Smooth muscle cell (in vitro differentiated cells): ENCODE measurements around the gene STARD7. TPM values are rescaled to one million over a fixed set of nuclear protein-coding genes. Genes with fewer than 3 reads are reported as not detected.

Source experiments
- DNase-seq: peaks from one replicate; lab custom pipeline; 2025; ENCODE audit not compliant: unreplicated experiment; lab: John Stamatoyannopoulos, UW
- H2AFZ ChIP-seq: fragments of 200-600 bp; sonication (generic); 2 replicates; pipeline ENCODE4 v1.6.0; 2016; ENCODE audit warnings: antibody characterized with exemption, low read depth, mild to moderate bottlenecking
- H3F3A ChIP-seq: fragments of 200-600 bp; sonication (generic); 2 replicates; pipeline ENCODE4 v1.6.0; 2017; ENCODE audit warnings: antibody characterized with exemption, low read depth
- H3K27ac ChIP-seq: fragments of 200-600 bp; sonication (generic); 2 replicates; pipeline ENCODE4 v1.5.1; 2016; ENCODE audit warnings: low read depth, mild to moderate bottlenecking
- H3K27me3 ChIP-seq: fragments of 200-600 bp; sonication (generic); 2 replicates; pipeline ENCODE4 v1.6.1; 2016; ENCODE audit warnings: low read depth, mild to moderate bottlenecking
- H3K36me3 ChIP-seq: fragments of 200-600 bp; sonication (generic); 2 replicates; pipeline ENCODE4 v1.5.1; 2016; ENCODE audit warnings: low read depth
- H3K4me1 ChIP-seq: fragments of 200-600 bp; sonication (generic); 2 replicates; pipeline ENCODE4 v1.5.1; 2016; ENCODE audit warnings: low read depth
- H3K4me2 ChIP-seq: fragments of 200-600 bp; sonication (generic); 2 replicates; pipeline ENCODE4 v1.6.0; 2016; ENCODE audit warnings: mild to moderate bottlenecking
- H3K4me3 ChIP-seq: fragments of 200-600 bp; sonication (generic); 2 replicates; pipeline ENCODE4 v1.5.1; 2016; ENCODE audit warnings: mild to moderate bottlenecking
- H3K79me2 ChIP-seq: fragments of 200-600 bp; sonication (generic); 2 replicates; pipeline ENCODE4 v1.6.0; 2016; ENCODE audit warnings: low read depth, mild to moderate bottlenecking
- H3K9ac ChIP-seq: fragments of 200-600 bp; sonication (generic); 2 replicates; pipeline ENCODE4 v1.6.0; 2016; ENCODE audit warnings: low read depth
- H3K9me3 ChIP-seq: fragments of 200-600 bp; sonication (generic); replicated peaks from 2 replicates; pipeline ENCODE4 v1.5.1; 2016; ENCODE audit warnings: low read depth
- H4K20me1 ChIP-seq: fragments of 200-600 bp; sonication (generic); 2 replicates; pipeline ENCODE4 v1.6.0; 2016; ENCODE audit warnings: low read depth
- CTCF ChIP-seq: fragments of 200-600 bp; sonication (generic); IDR thresholded peaks from 2 replicates; pipeline ENCODE4 v1.5.1; 2017; ENCODE audit warnings: borderline replicate concordance, mild to moderate bottlenecking, antibody characterized with exemption; ENCODE audit not compliant: insufficient read depth, poor library complexity, severe bottlenecking
- WGBS: methylation state at CpG from one replicate; pipeline ENCODE4 v1.1.7; 2016; ENCODE audit warnings: low lambda C conversion rate; 5-methylcytosine and 5-hydroxymethylcytosine counted together
- polyA plus RNA-seq: library from polyadenylated mRNA; unstranded; fragments of >200 nt; fragmentation: Nextera tagmentation; extraction: Ambion mirVana; gene quantifications from 2 replicates; pipeline ENCODE4 v1.2.1, GENCODE V29; 2016
- total RNA-seq: library from RNA; depleted of rRNA; stranded (reverse); fragments of >200 nt; gene quantifications from 2 replicates; pipeline ENCODE4 v1.2.3, GENCODE V29; 2014

STARD7 gene
- total and polyA plus RNA-seq, 2 experiments from 2014 or later: 62.3 to 64.4 TPM

GRCh38 chr2:96151595-96152303, 56.9 kb downstream of the STARD7 start:
- Histone ChIP-seq H3K27me3 (no peaks in the 10 kb centered on the region), H3K9ac (no peak overlapping the region), H3K27ac (no peak overlapping the region), H3K9me3 (no peaks in the 10 kb centered on the region), H3K4me3 (no peak overlapping the region), H2AFZ (no peak overlapping the region), H3K4me1 (no peaks in the 10 kb centered on the region), H3K36me3 (no peaks in the 10 kb centered on the region), H4K20me1 (no peaks in the 10 kb centered on the region), H3F3A (no peaks in the 10 kb centered on the region), H3K79me2 (no peaks in the 10 kb centered on the region), H3K4me2 (no peak overlapping the region)
- no peak for TF ChIP-seq CTCF
- DNase-seq: no peak
- 92% methylated on average over 9 of the region's 9 CpGs for WGBS

DNA sequence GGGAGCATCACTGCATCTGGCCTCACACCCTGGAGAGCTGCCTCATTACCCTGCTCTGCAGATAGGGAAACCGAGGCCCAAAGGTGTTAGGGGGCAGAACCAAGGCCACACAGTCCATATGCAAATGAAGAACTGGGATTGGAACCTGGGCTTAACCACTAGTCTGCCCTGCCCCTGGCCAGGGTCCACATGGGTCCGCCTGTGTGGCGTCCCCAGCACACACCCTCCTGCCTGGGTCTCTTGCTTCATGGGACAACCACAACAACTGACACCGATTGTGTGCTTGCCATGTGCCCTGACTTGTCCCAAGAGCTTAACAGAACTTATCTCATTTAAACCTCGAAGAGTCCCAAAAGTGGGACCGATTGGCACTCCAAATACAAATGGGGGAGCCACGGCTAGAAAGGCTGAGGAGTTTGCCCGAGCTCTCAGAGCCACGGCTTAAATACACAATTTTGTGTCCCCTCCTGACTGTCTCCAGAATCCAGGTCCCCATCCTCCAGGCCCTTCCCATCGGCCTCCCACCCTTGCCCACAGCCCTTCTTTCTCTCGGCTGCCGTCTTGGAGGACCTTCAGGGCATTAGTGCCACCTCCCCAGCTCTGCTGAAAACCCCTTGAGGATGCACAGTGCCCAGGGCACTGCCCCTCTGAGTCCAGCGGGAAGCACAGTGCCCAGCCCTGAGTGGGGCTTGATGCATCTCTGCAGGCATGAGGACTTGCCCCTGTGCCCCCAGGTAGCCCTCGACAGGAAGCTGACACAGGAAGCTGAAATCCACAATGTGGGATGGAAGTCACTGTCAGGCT, 57.6 kb downstream of the STARD7 start:
- Histone ChIP-seq H3K4me1 (no peaks in the 10 kb centered on the region), H3K36me3 (no peaks in the 10 kb centered on the region), H2AFZ (no peak overlapping the region), H3K27me3 (no peaks in the 10 kb centered on the region), H3K9ac (no peak overlapping the region), H4K20me1 (no peaks in the 10 kb centered on the region), H3K4me3 (no peak overlapping the region), H3K27ac (no peak overlapping the region), H3K79me2 (no peaks in the 10 kb centered on the region), H3F3A (no peaks in the 10 kb centered on the region), H3K9me3 (no peaks in the 10 kb centered on the region), H3K4me2 (no peak overlapping the region)
- 93% methylated on average over 14 of the region's 14 CpGs for WGBS
- DNase-seq: no peak
- no peak for TF ChIP-seq CTCF

GRCh38 chr2:96150007-96150640, 58.5 kb downstream of the STARD7 start:
- DNase-seq: no peak
- WGBS: 97% methylated on average over 6 of the region's 6 CpGs
- H3K36me3 ChIP-seq: no peaks in the 10 kb centered on the region

More at GRCh38 chr2:96150007-96150640, 58.5 kb downstream of the STARD7 start:
- no peak overlapping the region for H3K4me3 ChIP-seq
- H3F3A ChIP-seq: no peaks in the 10 kb centered on the region
- H3K4me2 ChIP-seq: no peak overlapping the region
- H4K20me1 ChIP-seq: no peaks in the 10 kb centered on the region
- H2AFZ ChIP-seq: no peak overlapping the region
- no peak for TF ChIP-seq CTCF
- H3K27ac ChIP-seq: no peak overlapping the region
- H3K27me3 ChIP-seq: no peaks in the 10 kb centered on the region
- H3K9ac ChIP-seq: no peak overlapping the region
- no peaks in the 10 kb centered on the region for H3K79me2 ChIP-seq
- H3K4me1 ChIP-seq: peaks cover 4% of the 10 kb centered on the region
- H3K9me3 ChIP-seq: no peaks in the 10 kb centered on the region
